ENCODE results near the gene SLC27A2.
"Not testable (repeated sequence)": the region's sequence is repeated elsewhere in the genome, so short reads cannot be mapped to it uniquely, and the experiment has no call there.

SLC27A2 gene

DNA sequence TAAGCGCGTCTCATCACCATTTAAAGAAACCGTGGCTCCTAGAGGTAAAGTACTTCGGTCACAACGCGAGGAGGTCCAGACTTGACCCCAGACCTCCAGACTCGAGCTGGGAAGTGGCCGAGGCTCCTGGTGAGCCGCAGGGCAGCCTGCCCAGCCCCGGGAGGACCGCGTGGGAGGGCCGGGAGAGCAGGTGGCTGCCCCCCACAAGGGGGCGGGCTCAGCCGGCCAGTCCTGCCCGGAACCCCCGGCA, at the start of gene SLC27A2:
Gene SLC27A2 (plus strand): TSS at position 228 of the 250 bp plus-strand sequence. CDS start 232 bp downstream, outside the sequence.
- peak; percentile 77 for DNase-seq

GRCh38 chr15:50132251-50132984, 49.6 kb upstream of the SLC27A2 start:
- DNase-seq: not testable (repeated sequence)

DNA sequence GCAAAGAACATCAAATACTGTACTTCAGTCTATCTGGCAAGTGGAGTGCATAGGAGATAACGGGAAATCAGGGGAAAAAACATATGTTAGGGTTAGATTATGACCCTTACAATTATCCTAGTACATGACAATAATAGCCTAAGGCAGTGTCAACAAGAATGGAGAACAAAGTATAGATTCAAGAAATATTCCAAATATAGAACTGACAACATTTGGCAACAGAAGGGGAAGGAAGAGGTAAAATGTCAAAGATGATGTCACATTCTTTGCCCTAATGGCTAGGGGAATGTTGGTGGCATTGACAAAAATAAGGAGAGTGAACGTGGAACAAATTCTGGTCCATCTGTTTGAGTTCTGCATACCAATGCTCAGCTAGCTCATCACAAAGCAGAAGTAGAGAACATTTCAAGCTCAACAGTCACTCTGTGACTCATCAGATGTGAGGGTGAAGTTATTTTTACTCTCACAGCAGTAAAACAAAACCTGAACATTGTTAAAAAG, 47.4 kb upstream of the SLC27A2 start:
- DNase-seq: no peak

DNA sequence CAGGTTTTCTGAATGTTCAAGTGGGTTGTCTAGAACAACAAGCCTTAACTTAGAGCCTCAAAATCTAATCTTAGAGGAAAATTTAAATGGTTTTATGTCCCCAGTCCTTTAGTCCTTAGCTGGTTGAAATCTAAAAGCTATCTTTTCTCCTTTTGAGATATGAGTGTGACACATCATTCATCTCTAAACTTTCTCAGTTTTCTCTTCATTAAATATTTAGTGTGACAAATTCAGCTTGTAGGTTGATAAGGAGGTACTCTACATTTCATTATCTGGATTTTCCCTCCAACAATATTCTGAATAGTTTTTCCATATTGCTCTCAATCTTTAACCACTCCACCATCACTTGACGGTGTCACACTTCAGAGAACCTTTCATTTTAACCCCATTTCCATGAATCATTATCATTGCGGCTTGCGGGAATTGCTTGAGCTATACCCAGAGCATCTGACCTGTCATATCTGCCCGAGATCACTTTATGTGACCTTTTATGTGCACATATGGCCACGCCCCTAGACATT, 46.9 kb upstream of the SLC27A2 start:
- no peak for DNase-seq

GRCh38 chr15:50137330-50137761, 44.6 kb upstream of the SLC27A2 start:
- no peak for DNase-seq

GRCh38 chr15:50137893-50138292, 44.1 kb upstream of the SLC27A2 start:
- DNase-seq: no peak

DNA sequence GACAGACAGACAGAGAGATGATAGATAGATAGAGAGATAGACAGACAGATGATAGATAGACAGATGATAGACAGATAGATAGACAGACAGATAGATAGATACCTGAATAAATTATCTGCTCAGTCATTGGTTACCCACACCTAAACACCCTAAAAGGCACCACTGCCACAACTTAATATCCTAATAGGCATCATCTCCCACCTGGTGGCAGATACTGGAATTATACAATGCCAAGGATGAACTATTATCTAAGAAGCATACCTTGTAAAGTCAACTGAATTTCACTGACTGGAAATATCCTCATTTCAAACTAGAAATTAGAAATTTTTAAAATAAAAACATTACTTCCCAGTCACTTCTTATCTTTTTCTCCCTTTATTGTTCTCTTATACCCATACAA, 43.6 kb upstream of the SLC27A2 start:
- no peak for DNase-seq

DNA sequence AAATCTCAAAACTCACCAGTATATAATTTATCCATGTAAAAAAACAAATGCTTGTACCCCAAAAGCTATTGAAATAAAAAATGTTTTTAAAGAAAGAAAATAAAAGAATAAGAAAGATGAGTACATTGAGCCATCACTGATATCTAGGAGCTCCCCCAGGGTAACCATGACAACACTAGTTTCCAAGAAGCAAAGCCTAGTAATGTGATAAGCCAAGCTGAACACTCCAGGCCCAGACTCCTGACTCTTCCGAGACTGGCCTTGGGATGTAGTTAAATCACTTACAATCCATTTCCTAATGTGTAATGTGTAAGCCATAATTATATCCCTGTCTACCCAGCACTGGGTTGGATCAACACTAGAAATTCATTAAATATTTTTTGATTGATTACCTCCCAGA, 41.9 kb upstream of the SLC27A2 start:
- no peak for DNase-seq

GRCh38 chr15:50140983-50141382, 41.0 kb upstream of the SLC27A2 start:
- DNase-seq: no peak

- DNase-seq: no peak
These were observed 40.1 kb upstream of the SLC27A2 start for GRCh38 chr15:50141856-50142255.

DNA sequence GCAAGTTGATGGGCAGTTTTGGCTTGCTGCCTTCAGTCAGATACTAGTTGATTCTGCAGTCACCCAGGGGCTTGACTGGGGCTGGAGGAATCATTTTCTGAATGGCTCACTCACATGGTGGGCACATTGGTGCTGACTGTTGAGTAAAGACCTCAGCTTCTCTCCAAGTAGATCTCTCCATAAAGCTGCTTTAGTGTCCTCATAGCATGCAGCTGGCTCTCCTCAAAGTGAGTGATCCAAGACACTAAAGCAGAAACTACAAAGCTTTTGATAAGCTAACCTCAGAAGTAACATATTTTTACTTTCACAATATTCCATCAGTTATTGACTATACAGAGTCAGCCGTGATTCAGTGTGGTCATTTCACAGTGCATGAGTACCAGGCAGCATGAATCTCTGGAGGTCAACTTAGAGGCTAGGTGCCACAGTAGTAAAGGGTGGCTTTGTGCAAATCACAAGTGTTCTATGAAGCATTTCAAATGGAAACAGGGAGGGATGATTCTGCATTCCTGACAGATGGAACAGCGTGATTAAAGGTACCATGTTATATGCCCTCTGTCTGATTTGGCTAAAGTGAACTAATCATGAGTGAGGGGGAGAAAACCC, 38.6 kb upstream of the SLC27A2 start:
- no peak for DNase-seq

GRCh38 chr15:50144341-50145120, 37.5 kb upstream of the SLC27A2 start:
- DNase-seq: no peak

DNA sequence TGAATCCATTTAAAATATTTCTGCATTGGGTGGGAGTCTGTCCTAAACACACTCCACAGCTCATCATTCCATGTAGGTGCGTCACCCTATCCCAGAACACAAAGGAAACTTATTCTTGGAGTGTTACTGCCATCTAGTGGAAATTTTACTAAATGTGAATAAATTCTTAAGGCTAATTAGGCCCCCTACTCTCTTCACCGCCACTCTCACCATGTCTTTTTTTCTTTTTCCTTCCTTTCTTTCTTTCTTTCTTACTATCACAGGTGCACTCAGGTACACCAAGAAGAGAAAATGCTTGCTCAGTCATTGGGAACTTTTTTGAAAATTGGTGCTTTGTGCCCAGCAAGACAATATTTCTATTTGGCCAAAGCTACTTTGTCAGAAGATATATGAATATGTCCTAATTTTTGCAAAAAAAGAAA, 36.5 kb upstream of the SLC27A2 start:
- peak; percentile 72 for DNase-seq

- no peak for DNase-seq
These were observed 35.4 kb upstream of the SLC27A2 start for GRCh38 chr15:50146632-50147031.

GRCh38 chr15:50148362-50148963, 33.5 kb upstream of the SLC27A2 start:
- DNase-seq: peak; percentile 29

DNA sequence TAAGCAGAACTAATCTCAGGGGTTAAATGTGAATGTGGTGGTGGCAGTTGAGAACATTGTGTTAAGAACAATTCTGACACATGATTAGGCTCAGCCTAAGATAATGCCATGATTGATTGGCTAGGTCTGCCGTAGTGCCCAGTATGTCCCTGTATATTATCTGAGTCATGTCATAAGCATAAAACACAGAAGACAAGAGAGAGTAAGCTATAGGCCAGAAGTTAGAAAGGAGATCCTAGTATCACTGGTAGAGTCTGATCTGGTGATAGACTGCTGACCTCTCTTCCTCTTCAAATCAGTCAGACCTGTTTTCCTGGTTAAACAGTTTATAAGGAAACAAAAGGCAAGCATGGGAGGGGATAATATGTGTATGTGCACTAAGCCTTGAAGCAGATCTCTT, 32.9 kb upstream of the SLC27A2 start:
- no peak for DNase-seq

- no peak for DNase-seq
These were observed 31.6 kb upstream of the SLC27A2 start for GRCh38 chr15:50150349-50150748.

DNA sequence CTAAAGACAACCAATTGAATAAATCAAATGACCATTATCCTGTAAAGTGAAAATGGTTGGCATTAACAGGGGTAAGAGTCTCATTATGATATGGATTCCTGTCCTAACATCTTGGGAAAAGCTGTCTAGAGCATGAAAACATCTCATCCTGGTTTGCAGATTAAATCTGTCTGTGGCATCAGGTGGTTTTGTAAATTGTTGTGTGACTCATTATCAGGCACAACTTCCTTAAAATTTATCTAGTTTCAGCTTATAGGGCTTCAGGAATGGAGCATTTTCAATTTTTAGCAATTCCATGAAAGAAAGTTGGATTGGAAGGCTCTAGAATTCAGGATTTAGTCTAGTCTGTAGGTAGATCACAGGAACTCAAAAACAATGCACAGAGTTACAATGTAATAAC, 31.1 kb upstream of the SLC27A2 start:
- no peak for DNase-seq

DNA sequence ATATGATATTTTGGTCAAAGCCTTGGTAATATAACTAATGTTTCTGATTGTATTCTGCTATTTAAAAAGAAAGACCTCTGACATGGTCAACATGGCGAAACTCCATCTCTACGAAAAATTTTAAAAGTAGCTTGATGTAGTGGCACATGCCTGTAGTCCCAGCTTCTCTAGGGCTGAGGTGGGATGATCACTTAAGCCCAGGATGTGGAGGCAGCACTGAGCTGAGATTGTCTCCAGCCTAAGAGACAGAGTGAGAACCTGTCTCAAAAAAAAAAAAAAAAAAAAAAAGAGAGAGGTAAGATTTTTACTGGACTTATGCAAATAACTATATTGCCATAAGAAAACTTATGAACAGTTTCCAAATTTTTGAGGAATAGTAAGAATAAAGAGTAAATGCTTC, 30.5 kb upstream of the SLC27A2 start:
- DNase-seq: no peak

DNA sequence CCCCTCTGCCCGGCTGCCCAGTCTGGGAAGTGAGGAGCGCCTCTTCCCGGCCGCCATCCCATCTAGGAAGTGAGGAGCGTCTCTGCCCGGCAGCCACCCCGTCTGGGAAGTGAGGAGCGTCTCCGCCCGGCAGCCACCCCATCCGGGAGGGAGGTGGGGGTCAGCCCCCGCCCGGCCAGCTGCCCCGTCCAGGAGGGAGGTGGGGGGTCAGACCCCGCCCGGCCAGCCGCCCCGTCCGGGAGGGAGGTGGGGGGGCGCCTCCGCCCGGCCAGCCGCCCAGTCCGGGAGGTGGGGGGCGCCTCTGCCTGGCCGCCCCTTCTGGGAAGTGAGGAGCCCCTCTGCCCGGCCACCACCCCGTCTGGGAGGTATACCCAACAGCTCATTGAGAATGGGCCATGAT, 23.8 kb upstream of the SLC27A2 start:
- not testable (repeated sequence) for DNase-seq

GRCh38 chr15:50162969-50163718, 18.9 kb upstream of the SLC27A2 start:
- no peak for DNase-seq

- DNase-seq: no peak
These were observed 18.1 kb upstream of the SLC27A2 start for GRCh38 chr15:50163719-50164410.

All from retina (tissue), 1 donor.